Erythroblast (primary cell): ENCODE measurements around the gene NTM.

Source experiments
- GATA1 ChIP-seq: IDR thresholded peaks from 2 replicates; pipeline ENCODE4 v1.6.1; 2011; ENCODE audit warnings: low read depth, mild to moderate bottlenecking, control low read depth, low read length, moderate library complexity
- POLR2A ChIP-seq: IDR thresholded peaks from 2 replicates; pipeline ENCODE4 v1.6.1; 2011; ENCODE audit warnings: mild to moderate bottlenecking, low read length

DNA sequence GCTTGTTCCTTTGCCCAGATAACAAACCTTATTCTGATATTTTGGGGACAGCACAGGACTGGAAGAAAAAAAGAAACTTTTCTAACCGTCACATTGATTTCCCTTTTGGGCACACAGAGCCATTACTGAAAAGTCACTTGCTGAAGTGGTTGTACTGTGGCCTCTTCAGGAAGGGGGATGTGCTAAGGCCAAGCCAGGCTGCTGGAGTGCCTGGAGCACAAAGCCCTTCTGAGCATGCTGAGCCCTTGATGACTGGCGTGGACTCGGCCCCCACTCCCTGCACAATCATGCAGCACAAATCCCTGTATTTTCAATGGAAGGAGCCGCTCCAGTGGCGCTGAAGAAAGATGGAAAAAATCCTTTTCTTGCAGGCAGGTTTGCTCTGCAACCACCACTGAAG is 164.2 kb downstream of the NTM start:
- TF ChIP-seq POLR2A (no peak), GATA1 (no peak)
